ENCODE results near the gene MPG. TPM values are rescaled to one million over a fixed set of nuclear protein-coding genes. Genes with fewer than 3 reads are reported as not detected.

Gene MPG
- polyA plus RNA-seq, 1 of the 3 experiments (the other 2 are of a cell fraction), result 98.3 TPM

GRCh38 chr16:112153-112840, 34.3 kb downstream of the MPG start:
- H3K9me3 ChIP-seq, result no peaks in the 10 kb centered on the region
- CTCF ChIA-PET, result interaction anchor here (1.3 to 1.5 kb wide), 2 partner anchors 15 to 249 kb away, joined by 4 to 8 read pairs; no protein-coding TSS in a partner anchor
- H4K20me1 ChIP-seq (ENCODE audit: insufficient read depth), result peaks cover 7% of the 10 kb centered on the region; the same call in 1 of the 2 replicates
- H2AFZ ChIP-seq (ENCODE audit: low read depth), result no peak overlapping the region
- H3K27ac ChIP-seq (ENCODE audit: low read depth in 2 of 2, low read length in 1 of 2), result no peak overlapping the region; a peak in 1 of 4 replicates
- peaks cover 0 to 18% of the 10 kb centered on the region in 2 experiments; a peak in 3 of 4 replicates for H3K4me1 ChIP-seq (ENCODE audit: control insufficient read depth in 1 of 2, insufficient read depth in 2 of 2, low read depth in 1 of 2, low read length in 1 of 2)
- DNase-seq, result no peak
- WGBS (ENCODE audit: low lambda C conversion rate), result 95% methylated on average over 21 of the region's 21 CpGs
- POLR2A ChIA-PET, result no interaction called here
- H3K9me2 ChIP-seq, result no peaks in the 10 kb centered on the region
- H3K9ac ChIP-seq, result no peak overlapping the region
- TF ChIP-seq RXRA (IDR thresholded peaks at IDR 0.05; ENCODE audit: borderline replicate concordance, low read depth) (no peak), MAX (IDR thresholded peaks at IDR 0.05; ENCODE audit: low read depth) (no peak), CHD2 (IDR thresholded peaks at IDR 0.05; ENCODE audit: low read length, partially characterized antibody) (no peak), ELF1 (IDR thresholded peaks at IDR 0.05) (no peak), CTCF (IDR thresholded peaks at IDR 0.05) (no peak), USF1 (IDR thresholded peaks at IDR 0.05; ENCODE audit: borderline replicate concordance, low read depth) (no peak), TAF1 (IDR thresholded peaks at IDR 0.05; ENCODE audit: borderline replicate concordance, low read depth, low read length) (no peak), POLR2AphosphoS5 (IDR thresholded peaks at IDR 0.05; ENCODE audit: low read depth, low read length) (no peak), TEAD4 (IDR thresholded peaks at IDR 0.05; ENCODE audit: borderline replicate concordance, insufficient read depth) (no peak), NFIC (IDR thresholded peaks at IDR 0.05; ENCODE audit: borderline replicate concordance) (no peak), SIN3A (IDR thresholded peaks at IDR 0.05; ENCODE audit: borderline replicate concordance, low read depth, low read length) (no peak), IRF3 (IDR thresholded peaks at IDR 0.05; ENCODE audit: low read depth, low read length) (no peak)
- H3K4me3 ChIP-seq (ENCODE audit: low read depth in 2 of 2, low read length in 1 of 2), result no peak overlapping the region
- H3K4me2 ChIP-seq, result 0 out of 2 replicates have a peak overlapping the region, but pooled peaks have one; percentile 34
- peaks cover 24 to 30% of the 10 kb centered on the region in 2 experiments for H3K36me3 ChIP-seq (replicated peaks in 1 of 2; ENCODE audit: control insufficient read depth in 1 of 2, insufficient read depth in 2 of 2, low read length in 1 of 2)
- H3F3A ChIP-seq (replicated peaks; ENCODE audit: insufficient read depth), result no peaks in the 10 kb centered on the region
- H3K27me3 ChIP-seq (ENCODE audit: insufficient read depth), result no peaks in the 10 kb centered on the region
- no peaks in the 10 kb centered on the region for H3K79me2 ChIP-seq (ENCODE audit: insufficient read depth)

GRCh38 chr16:114327-114726, 36.3 kb downstream of the MPG start:
- no peak for DNase-seq
- Histone ChIP-seq H3F3A (replicated peaks; ENCODE audit: insufficient read depth) (no peaks in the 10 kb centered on the region), H4K20me1 (ENCODE audit: insufficient read depth) (peaks cover 12% of the 10 kb centered on the region), H3K4me1 (ENCODE audit: control insufficient read depth in 1 of 2, insufficient read depth in 2 of 2, low read depth in 1 of 2, low read length in 1 of 2) (peaks cover 6 to 18% of the 10 kb centered on the region in 2 experiments; a peak in 3 of 4 replicates), H3K27ac (ENCODE audit: low read depth in 2 of 2, low read length in 1 of 2) (no peak overlapping the region), H3K27me3 (ENCODE audit: insufficient read depth) (no peaks in the 10 kb centered on the region), H2AFZ (ENCODE audit: low read depth) (no peak overlapping the region), H3K79me2 (ENCODE audit: insufficient read depth) (no peaks in the 10 kb centered on the region), H3K9me2 (no peaks in the 10 kb centered on the region), H3K9ac (no peak overlapping the region), H3K9me3 (no peaks in the 10 kb centered on the region), H3K4me2 (no peak overlapping the region), H3K36me3 (replicated peaks in 1 of 2; ENCODE audit: control insufficient read depth in 1 of 2, insufficient read depth in 2 of 2, low read length in 1 of 2) (peaks cover 20 to 24% of the 10 kb centered on the region in 2 experiments), H3K4me3 (ENCODE audit: low read depth in 2 of 2, low read length in 1 of 2) (no peak overlapping the region)
- 95% methylated on average over 2 of the region's 2 CpGs for WGBS (ENCODE audit: low lambda C conversion rate)
- POLR2A ChIA-PET, result no interaction called here
- CTCF ChIA-PET, result no interaction called here
- TF ChIP-seq FOXJ3 (CRISPR knock-in tag; IDR thresholded peaks at IDR 0.05) (no peak), RCOR1 (IDR thresholded peaks at IDR 0.05; ENCODE audit: low read length) (no peak), ZBTB33 (IDR thresholded peaks at IDR 0.05; ENCODE audit: borderline replicate concordance, low read depth) (no peak), RFX5 (IDR thresholded peaks at IDR 0.05; ENCODE audit: low read length) (no peak), CHD2 (IDR thresholded peaks at IDR 0.05; ENCODE audit: low read length, partially characterized antibody) (no peak), USF1 (IDR thresholded peaks at IDR 0.05; ENCODE audit: borderline replicate concordance, low read depth) (no peak), IRF3 (IDR thresholded peaks at IDR 0.05; ENCODE audit: low read depth, low read length) (no peak), RAD21 (IDR thresholded peaks at IDR 0.05; ENCODE audit: low read length) (no peak), SIN3A (IDR thresholded peaks at IDR 0.05; ENCODE audit: borderline replicate concordance, low read depth, low read length) (no peak), FOSL2 (IDR thresholded peaks at IDR 0.05; ENCODE audit: borderline replicate concordance, low read depth) (no peak)
